Measurements from ENCODE around the gene ACAD8.

DNA sequence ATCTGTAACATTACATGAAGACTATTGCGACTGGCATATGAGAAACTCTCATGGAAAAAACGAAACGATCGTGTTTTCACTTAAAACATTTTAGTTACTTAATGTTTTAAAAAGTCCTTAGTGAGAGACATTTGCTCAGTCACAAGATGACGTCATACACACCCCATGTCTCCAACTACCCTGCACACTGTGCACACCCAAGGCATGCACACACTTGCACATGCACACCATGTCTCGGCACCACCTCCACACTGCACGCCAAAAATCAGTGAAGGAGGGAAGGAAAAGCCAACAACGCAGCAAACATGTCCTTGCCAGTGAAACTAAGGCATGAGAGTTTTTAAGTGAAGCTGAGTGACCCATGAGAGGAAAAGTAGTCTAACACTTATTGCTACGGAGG lies 47.6 kb upstream of the ACAD8 start:
- TF ChIP-seq SUZ12 (IDR thresholded peaks at IDR 0.05; ENCODE audit: low read length) = no peak
- TF ChIP-seq, protein P1, sequence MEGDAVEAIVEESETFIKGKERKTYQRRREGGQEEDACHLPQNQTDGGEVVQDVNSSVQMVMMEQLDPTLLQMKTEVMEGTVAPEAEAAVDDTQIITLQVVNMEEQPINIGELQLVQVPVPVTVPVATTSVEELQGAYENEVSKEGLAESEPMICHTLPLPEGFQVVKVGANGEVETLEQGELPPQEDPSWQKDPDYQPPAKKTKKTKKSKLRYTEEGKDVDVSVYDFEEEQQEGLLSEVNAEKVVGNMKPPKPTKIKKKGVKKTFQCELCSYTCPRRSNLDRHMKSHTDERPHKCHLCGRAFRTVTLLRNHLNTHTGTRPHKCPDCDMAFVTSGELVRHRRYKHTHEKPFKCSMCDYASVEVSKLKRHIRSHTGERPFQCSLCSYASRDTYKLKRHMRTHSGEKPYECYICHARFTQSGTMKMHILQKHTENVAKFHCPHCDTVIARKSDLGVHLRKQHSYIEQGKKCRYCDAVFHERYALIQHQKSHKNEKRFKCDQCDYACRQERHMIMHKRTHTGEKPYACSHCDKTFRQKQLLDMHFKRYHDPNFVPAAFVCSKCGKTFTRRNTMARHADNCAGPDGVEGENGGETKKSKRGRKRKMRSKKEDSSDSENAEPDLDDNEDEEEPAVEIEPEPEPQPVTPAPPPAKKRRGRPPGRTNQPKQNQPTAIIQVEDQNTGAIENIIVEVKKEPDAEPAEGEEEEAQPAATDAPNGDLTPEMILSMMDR (IDR thresholded peaks at IDR 0.05; ENCODE audit: control extremely low read depth in 1 of 3, insufficient read depth in 1 of 3, low read depth in 1 of 3, low read length in 3 of 3) = no peak
- TF ChIP-seq, protein P2, sequence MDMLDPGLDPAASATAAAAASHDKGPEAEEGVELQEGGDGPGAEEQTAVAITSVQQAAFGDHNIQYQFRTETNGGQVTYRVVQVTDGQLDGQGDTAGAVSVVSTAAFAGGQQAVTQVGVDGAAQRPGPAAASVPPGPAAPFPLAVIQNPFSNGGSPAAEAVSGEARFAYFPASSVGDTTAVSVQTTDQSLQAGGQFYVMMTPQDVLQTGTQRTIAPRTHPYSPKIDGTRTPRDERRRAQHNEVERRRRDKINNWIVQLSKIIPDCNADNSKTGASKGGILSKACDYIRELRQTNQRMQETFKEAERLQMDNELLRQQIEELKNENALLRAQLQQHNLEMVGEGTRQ (IDR thresholded peaks at IDR 0.05; ENCODE audit: low read length) = no peak
- TF ChIP-seq ATF3 (IDR thresholded peaks at IDR 0.05; ENCODE audit: insufficient read depth, low read depth, low read length) = no peak
- TF ChIP-seq YY1 (IDR thresholded peaks at IDR 0.05; ENCODE audit: low read depth, low read length) = no peak
- no peak for TF ChIP-seq POLR2A (IDR thresholded peaks at IDR 0.05; ENCODE audit: control extremely low read depth in 1 of 2, low read depth in 2 of 2, low read length in 2 of 2)
- no peak for TF ChIP-seq CREB1 (IDR thresholded peaks at IDR 0.05)
- no peak for TF ChIP-seq KDM1A (IDR thresholded peaks at IDR 0.05; ENCODE audit: borderline replicate concordance, low read length)
- TF ChIP-seq EP300 (IDR thresholded peaks at IDR 0.05; ENCODE audit: borderline replicate concordance in 1 of 2, low read depth in 2 of 2, low read length in 2 of 2) = no peak
- no peak for TF ChIP-seq EZH2 (IDR thresholded peaks at IDR 0.05; ENCODE audit: low read depth, low read length, severe bottlenecking)
- no peak for TF ChIP-seq CHD1 (IDR thresholded peaks at IDR 0.05; ENCODE audit: low read depth, low read length)
- TF ChIP-seq SRF (IDR thresholded peaks at IDR 0.05; ENCODE audit: low read depth, low read length) = no peak
- TF ChIP-seq NRF1 (IDR thresholded peaks at IDR 0.05; ENCODE audit: low read depth, low read length) = no peak
- no peak for TF ChIP-seq TAF1 (IDR thresholded peaks at IDR 0.05; ENCODE audit: low read depth, low read length)

All from H1 (cell line).